NCI-H2107 treated with DMSO at 0.1 percent for 48 hours (cell line): Measurements from ENCODE around the gene PDGFRB.

ENCODE experiments used
- DNase-seq: peaks from one replicate; lab custom pipeline; 2025; ENCODE audit not compliant: unreplicated experiment; lab: John Stamatoyannopoulos, UW

Gene PDGFRB

DNA sequence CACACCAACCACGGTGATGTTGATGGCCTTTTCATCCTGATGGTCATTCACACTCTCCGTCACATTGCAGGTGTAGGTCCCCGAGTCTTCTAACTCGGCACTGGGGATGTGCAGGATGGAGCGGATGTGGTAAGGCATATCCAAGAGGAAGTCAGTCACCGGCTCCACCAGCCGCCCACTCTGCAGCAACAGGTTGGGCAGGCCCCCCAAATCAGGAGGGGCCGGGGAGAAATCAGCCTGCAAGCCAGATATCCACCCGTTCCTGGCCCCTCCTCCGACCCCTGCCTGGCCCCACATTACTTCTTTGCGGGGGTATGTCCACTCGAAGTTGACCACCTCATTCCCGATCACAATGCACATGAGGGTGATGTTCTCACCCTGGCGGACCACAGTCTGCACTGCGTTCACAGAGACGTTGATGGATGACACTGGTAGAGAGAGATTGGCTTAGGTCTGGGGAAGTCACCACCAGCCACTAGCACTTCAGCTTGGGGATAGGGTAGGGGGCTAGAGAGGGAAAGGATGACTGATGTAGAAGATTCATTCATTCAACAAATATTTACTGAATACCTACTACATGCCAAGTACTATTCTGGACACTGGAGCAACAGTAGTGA, 22.0 kb downstream of the PDGFRB start:
- DNase-seq = no peak

DNA sequence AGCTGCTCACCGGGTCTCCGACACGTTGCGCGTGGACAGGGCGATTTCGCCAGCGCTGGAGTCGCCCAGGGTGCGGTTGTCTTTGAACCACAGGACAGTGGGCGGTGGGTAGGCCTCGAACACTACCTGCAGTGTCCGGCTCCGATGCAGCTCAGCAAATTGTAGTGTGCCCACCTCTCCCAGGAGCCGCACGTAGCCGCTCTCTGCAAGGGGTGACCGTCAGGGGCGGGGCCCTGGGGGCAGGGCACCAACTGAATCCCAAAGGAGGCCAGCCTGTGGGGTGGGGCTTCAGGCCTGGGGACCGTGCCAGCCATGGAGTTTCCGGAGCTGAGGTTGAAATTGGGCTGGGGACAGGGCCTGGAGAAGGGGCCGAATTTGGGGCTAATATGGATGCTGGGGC, 22.9 kb downstream of the PDGFRB start:
- no peak for DNase-seq

DNA sequence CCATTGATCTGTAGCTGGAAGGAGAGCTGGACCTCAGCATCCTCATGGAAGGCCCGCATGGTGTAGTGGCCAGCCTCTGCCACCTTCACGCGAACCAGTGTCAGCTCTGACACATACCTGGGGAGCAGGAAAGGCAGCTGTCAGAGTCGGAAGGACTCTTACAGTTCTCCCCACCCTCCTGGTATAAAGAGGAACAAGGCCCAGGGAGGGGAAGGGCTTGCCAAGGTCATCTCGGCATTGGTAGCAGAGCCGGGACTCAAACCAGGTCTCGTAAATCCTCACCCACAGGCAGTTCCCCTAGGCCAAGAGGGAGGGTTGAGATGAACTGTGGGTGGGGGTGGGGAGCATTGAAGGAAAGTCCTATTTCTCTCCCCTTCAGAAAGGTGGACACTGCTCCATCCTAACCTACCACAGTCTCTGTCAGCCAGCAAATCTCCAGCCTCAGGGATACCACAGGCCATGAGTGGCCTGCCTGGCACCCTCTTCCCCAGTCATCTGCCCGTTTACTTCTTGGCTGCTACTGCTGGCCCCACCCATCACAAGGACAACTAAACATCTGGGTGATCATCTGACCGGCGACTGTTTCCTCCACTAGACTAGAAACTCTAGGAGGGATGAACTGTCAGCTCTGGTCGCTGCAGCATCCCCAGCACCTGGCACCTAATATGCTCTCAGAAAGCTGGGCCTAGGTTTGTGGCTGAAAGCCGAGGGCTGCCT, 23.5 kb downstream of the PDGFRB start:
- no peak for DNase-seq

DNA sequence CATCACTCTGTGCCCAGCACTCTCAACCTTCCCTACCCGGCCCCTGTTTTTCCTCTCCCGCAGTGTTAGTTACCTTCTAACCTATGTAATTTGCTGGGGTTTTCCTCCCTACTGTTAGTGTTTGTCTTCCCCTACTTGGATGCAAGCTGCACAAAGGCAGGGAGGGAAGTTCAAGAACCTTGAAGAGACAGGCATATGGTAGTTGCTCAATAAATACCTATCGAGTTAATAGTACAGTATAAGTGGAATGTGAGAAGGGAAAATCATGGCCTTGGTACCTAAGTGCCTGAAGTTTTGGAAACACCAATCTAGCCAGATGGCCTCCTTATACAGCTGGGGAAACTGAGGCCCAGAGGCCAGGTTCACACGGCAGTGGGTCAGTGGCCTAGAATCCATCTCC, 24.2 kb downstream of the PDGFRB start:
- DNase-seq = no peak

DNA sequence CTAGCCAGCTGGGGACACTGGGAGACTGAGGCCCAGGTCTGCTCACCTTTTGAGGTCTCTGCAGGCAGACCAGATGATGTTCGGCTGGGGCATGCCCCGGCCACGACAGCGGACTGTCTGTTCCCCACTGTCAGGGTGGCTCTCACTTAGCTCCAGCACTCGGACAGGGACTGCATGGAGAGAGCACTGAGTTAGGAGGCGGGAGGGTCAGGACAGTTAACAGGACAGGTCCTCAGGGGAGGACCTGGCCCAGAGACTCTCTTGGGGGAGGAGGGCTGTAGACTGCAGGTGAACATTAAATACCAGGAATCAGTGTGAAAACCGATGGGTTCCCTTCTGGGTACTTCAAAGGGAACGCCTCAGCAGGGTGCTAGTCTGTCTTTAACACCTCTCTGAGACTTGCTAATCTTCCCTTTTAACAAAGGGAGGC, 25.1 kb downstream of the PDGFRB start:
- DNase-seq = no peak

DNA sequence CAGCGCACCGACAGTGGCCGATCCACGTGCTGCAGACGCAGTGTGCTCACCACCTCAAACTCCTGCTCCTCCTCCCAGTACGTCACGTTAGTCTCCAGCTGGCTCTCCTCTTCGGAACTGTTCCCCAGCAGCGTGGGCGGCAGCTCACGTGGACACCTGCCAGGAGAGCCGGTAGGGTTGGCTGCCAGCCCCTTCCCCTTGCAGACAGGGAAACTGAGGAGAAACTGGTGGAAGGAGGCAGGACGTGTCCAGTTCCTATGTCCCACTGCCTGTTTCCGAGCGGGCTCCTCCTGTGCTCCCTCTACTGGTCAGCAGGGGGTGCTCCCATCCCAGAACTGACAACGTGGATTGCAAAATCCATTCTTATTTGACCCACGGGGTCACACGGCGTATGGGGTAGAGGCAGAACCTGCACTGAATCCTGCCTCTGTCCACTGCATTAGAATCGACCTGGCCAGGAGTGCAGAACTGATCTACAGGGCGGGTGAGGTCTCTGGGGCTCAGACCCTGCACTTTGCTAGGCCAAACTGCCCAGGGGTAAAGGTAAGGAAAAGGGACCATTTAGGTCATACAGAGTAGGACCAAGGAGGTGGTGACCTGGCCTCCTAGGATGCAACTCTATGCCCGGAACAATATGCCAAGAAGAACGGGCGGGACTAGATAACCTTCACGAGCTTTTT, 25.7 kb downstream of the PDGFRB start:
- peak; percentile 16 for DNase-seq

DNA sequence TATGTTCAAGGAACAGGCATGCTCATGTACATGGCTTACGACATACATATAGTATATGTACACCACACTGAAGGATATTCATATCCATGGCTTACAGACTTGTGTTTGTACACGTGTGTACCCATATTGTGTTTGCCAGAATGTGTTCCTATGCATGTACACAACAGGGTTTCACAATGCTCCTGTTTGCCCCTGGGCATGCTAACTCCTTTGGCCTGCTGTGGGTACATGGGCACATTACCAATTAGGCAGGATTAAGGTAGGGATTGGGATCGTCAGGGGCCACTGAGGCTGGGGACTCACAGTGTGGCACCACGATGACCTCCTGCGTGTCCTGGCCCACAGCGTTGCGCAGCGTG, 26.2 kb downstream of the PDGFRB start:
- no peak for DNase-seq

DNA sequence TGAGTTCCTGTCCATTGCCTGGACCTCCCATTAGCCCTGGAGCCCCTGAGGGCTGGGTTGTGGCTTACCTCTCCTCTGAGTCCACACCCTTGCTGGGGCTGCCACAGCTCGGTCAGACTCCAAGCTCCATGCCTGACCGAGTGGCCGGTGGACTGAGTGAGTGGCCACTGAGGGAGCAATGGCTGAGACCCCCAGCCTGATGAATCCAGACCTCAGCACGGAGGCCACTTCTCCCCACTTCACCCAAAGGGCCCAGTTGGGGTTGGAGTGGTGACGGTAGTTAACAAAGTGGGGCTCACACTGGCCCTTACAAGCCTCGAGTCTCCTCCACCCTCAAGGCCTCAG, 28.8 kb downstream of the PDGFRB start:
- no peak for DNase-seq

DNA sequence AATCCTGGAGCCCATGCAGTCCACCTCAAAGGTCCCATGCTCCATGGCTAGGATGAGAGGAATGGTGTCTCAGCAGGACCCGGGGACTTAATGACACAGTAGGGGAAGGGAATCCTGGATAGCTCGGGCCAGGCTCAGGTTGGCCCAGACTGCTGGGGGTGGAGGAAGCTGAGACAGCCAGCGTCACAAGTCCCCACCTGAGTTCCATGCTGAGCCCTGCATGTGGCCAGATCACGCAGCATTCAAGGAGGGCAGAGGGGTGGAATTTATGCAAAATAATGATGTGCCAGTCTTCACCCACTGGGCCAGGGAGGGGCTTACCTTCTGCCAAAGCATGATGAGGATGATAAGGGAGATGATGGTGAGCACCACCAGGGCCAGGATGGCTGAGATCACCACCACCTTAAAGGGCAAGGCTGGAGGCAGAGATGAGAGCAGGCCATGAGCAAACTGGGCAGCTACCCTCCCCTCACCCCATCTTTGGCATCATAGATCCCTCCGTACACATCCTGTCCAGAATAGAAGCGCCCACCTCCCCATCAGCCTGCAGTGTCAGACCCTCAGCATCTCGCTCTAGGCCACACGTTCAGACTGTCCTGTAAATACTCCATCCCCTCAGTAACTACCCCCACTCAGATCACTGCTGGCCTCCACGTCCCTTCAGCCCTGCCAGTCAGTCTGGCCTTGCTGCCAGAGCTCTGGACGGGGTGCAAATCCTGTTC, 29.3 kb downstream of the PDGFRB start:
- no peak for DNase-seq

DNA sequence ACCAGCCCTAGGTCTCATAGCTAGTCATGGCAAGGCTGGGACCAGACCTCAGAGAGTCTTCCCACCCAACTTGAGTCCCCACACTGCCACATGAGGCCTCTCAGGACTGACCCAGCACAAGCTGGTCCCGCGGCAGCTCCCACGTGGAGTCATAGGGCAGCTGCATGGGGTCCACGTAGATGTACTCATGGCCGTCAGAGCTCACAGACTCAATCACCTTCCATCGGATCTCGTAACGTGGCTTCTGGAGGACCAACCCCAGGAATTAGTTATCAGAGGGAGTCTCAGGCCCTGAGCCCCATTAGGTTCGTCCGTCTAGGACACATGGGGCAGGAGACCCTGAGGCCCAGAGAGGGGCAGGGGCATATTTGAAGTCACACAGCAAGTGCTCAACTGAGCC, 30.3 kb downstream of the PDGFRB start:
- no peak for DNase-seq

DNA sequence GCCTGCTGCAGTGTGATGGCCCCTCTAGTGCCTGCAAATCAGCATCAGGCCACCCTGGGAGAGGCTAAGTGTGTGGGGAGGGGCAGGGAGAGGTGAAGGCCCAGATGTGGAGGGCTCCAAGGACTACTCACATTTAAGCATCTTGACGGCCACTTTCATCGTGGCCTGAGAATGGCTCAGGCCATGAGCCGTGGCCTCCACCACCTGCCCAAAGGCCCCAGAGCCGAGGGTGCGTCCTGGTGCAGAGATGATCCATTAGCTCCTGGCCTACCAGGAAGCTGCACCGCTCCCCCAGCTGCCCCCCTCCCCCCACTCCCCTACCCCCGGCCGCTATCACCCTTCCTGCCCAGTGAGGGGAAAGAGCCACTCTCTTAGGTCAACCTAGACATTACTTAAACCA, 31.0 kb downstream of the PDGFRB start:
- DNase-seq = no peak

DNA sequence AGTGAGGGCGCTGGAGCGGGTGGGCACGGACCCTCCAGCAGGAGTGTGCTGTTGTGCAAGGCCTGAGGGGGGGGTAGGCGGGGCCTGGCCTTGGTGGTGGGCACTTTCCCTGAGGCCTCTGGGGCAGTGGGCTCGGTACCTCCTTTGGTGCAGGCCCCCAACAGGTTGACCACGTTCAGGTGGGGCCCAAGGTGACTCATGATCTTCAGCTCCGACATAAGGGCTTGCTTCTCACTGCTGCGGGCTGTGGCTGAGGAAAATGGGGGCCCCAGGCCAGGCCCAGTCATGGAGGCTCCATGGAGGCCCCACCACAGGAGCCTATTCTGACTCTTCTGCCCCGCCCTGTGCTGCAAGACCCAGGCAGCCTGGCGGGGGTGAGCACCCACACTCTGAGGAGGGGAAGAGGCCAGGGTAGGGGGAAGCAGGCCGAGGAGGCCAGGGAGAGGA, 31.5 kb downstream of the PDGFRB start:
- DNase-seq = no peak

DNA sequence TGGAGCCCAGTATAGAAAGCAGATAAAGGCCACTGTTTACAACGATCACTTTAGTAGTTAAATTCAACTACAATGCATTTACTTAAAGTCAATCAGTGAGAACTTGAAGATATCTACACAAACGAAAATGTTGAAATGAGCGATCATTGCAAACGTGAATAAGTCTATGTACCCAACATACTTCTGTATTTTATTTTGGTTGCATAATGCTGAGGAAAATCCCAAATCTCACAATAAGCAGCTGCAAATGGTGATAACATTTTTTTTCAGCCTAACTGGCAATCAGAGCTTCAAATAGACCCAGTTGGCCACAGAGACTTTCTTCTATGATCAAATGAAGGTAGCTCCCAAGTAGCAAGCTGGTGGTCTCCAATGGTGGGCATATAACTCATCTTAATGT, 32.1 kb downstream of the PDGFRB start:
- no peak for DNase-seq

DNA sequence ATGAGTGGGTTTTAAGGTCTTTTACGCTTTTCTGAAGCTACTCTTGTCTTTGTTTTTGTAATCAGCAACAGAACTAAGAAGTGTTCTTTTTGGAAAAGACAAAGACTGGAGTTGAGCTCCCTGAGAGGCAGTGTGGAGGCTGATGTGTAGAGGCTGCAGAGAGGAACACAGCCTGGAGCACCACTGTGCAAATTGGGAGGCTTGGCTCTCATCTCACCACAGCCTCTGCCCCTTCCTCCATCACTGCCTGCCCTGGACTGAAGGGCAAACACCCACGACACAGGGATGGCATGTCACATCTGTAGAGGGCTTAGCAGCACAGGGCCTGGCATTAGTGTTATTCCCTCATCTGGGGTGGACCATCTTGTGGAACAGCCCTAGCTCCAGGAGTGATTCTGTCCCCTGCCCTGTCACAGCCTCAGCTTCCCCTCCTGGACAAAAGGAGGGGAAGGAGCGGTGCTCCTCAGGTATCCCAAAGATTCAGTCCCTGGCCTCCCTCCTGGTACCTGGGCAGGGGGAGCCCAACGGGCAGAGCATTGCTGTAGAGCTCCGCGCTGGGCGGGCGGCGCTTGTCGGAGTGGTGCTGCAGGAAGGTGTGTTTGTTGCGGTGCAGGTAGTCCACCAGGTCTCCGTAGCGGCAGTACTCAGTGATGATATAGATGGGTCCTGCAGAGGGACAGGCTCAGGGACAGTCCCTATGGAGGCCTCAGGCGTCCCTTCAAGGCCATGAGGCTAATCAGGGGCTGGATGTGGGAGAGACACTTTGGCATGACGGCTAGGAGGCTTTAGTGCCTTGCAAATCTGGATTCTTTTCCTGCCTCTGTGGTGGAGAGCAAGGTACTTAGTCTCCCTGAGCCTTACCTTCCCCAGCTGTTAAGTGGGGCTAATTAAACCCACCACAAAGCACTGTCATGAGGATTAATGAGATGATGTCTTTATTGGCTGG, 32.8 kb downstream of the PDGFRB start:
- no peak for DNase-seq

DNA sequence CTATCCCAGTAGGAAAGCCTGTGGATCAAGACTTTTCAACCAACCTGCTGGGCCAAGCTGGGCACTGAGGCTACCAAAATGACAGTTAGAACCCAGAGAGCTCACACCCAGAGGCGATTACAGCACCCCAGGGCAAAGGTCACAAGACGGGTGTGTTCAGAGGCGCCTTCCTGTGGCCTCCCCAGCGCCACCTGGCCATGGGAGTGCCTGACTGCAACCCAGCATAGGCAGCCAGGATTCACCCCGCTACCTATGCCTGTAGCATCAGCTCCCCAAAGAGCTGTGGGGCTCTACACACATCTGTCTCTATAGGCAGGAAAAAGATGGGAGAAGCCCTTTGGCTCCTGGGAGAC, 33.5 kb downstream of the PDGFRB start:
- DNase-seq = no peak

DNA sequence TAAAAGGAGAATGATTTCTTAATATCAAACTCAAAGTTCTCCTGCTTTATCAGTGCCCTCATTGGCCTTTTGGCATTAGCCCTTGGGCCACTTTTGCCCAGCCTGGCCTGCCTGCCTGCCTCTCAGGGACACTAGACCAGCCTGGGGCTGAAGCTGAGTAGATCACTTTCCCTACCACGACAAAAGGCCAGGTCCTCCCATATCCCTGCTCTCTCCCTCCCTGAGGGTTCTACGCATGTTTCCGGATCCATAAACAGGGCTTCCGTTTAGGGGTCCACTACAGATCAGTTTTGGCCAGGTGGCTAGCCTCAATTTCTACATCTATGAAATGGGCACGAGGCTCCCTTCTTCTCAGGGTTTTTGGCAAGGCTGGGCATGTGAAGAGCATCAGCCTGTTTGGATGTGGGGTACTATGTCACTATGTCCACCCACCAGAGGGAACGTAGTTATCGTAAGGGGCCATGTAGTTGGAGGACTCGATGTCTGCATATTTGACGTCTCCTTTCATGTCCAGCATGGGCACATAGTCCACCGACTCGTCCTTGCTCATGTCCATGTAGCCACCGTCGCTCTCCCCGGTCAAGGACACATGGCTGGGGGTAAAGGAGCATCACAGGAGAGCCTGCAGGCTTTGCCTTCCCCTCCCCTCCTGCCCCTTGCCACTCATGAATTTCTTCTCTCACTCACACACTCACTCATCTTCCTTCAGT, 34.0 kb downstream of the PDGFRB start:
- no peak for DNase-seq

DNA sequence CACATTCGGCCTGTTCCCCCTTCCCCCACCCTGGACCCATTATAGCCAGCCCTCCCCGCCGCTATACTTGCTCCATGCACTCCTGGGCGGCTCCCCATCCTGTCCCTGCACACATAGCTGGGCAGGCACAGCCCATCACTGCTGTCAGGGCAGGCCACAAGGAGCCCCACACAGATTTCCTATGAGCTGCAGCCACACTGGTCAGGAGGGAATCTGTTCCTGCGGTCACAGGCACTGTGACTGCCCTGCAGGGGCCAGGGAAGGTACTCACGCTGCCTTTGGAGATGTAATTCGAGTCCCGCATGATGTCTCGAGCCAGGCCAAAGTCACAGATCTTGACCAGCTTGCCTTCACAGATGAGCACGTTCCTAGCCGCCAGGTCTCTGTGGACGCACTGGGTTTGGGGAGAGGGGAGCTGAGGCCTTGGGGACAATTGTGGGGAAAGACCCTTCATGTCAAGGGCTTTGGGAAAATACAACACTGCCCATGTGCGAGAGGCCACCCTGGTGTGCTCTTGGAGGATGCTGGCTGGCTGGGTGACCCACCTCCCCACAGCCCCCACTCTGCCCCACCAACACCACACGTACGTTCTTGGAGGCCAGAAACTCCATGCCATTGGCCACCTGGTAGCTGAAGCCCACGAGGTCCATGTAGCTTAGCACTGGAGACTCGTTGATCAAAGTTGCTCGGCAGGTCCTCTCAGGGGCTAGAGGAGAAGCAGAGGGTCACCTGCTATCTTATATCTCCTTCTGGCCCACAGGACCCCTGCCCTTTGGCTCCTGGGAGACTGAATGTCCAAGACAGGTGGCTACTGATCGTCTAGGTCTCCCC, 34.8 kb downstream of the PDGFRB start:
- no peak for DNase-seq

DNA sequence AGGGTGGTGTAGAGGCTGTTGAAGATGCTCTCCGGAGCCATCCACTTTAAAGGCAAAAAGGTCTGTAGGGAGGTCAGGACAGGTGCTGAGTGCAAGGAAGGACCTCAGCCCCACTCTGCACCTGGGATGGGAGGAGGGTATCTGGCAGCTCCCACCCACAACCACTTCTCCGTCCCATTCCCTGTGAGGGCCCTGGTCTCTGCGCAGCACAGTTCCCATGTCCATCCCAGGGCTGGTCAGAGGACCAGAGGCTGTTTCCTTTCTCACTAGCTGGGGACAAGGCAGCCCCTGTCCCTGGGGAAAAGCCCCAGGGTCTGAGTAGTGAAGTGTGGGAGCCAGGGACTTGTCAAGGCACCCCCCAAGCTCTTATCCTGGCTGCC, 35.6 kb downstream of the PDGFRB start:
- no peak for DNase-seq

DNA sequence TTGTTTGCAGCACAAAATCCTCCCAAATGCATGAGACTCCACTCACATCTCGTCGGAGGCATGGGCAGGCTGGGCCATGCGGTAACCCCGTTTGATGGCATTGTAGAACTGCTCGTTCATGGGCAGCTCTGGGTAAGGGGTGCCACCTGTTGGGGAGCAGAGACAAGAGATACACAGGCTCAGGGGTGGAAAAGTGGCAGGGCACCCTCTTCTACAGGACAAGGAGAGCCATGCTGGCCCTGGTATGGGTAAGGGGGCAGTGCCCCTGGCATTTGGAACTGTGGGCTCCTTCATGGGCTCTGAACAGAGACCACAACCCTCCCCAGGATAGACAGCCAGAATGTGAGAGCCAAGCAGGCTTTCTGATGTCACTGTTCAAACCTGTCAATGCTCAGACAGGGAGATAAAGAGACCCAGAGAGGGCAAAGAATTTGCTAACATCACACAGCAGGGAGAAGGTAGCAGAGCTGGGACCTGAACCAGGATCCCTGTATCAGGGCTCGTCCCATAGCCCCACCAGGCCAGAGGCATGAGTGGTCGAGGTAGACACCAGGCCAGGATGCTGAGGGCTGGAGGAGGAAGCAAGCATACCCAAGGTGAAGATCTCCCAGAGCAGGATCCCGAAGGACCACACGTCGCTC, 36.1 kb downstream of the PDGFRB start:
- no peak for DNase-seq
